Measurements from ENCODE around the gene RCAN1. TPM values are rescaled to one million over a fixed set of nuclear protein-coding genes. Genes with fewer than 3 reads are reported as not detected.
"Not testable (repeated sequence)": the region's sequence is repeated elsewhere in the genome, so short reads cannot be mapped to it uniquely, and the experiment has no call there.

RCAN1 gene
- total RNA-seq, 1 donor from 2014 or later: 13.0 TPM

DNA sequence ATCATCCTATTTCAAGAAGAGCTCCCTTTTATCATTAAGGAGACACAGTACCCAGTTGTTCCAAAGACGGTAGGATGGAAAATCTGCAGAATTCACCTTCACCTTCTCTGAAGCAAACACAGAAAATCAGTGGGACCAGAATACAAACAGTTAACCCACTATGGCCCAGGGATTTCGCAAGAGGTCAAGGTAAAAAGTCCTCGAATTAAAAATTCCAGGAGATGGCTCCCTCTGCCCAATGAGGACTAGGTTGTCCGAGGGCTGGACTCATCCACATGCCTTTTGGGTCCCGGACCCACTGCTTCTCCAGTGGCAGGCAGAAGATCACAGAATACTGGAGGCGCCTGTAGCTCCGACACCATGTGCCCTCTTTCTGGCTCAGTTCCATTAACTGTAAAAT is 42.9 kb downstream of the RCAN1 start:
- no peak overlapping the region for H3K27ac Mint-ChIP-seq (ENCODE audit: unreplicated experiment)
- peaks cover 48% of the 10 kb centered on the region for H3K4me1 Mint-ChIP-seq
- no peak for DNase-seq (ENCODE audit: low read depth, low spot score)

GRCh38 chr21:34570313-34570712 is 44.6 kb downstream of the RCAN1 start:
- peaks cover 53% of the 10 kb centered on the region for H3K4me1 Mint-ChIP-seq
- H3K36me3 Mint-ChIP-seq (ENCODE audit: low read depth): peaks cover 13% of the 10 kb centered on the region
- no peak overlapping the region for H3K27ac Mint-ChIP-seq (ENCODE audit: unreplicated experiment)
- no peak for TF ChIP-seq CTCF (conservative IDR thresholded peaks at IDR 0.05)
- H3K4me3 Mint-ChIP-seq: no peak overlapping the region
- DNase-seq (ENCODE audit: low read depth, low spot score): no peak
- H3K27me3 Mint-ChIP-seq (ENCODE audit: low read depth): no peaks in the 10 kb centered on the region
- H3K9me3 Mint-ChIP-seq: peaks cover 4% of the 10 kb centered on the region

More for the DNA sequence above, 42.9 kb downstream of the RCAN1 start:
- no peak for TF ChIP-seq CTCF (conservative IDR thresholded peaks at IDR 0.05)
- Mint-ChIP-seq H3K4me3 (no peak overlapping the region), H3K9me3 (peaks cover 4% of the 10 kb centered on the region), H3K36me3 (ENCODE audit: low read depth) (peaks cover 10% of the 10 kb centered on the region), H3K27me3 (ENCODE audit: low read depth) (no peaks in the 10 kb centered on the region)

DNA sequence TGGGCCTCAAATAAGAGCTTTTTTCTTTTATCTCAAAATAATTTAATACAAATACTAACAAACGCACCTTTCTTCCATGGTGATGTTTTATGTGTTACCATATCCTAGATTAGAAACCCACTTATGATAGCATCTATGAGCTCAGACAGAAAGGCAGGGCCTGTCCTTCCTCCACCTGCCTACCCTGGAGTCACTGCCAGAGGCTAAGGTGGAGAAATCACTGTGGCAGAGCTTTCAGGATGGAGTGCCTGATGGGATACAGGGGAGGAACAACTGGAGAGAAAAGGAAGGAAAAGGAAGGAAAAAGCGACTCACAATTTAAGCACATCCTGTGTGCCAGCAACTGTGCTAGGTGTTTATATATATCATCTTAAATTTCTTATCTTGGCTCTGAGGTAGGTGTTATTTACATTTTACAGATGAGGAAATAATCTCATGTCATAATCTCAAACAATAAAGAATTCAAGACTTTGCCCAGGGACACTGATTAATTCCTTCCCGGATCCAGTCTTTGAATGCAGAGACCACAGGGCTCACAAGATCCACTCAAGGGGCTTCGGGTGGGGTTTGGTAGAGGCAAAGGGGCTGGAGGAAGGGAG is 45.4 kb downstream of the RCAN1 start:
- Mint-ChIP-seq H3K36me3 (ENCODE audit: low read depth) (peaks cover 13% of the 10 kb centered on the region), H3K27ac (ENCODE audit: unreplicated experiment) (peak overlapping the region; percentile 95), H3K4me3 (no peak overlapping the region), H3K9me3 (peaks cover 4% of the 10 kb centered on the region), H3K27me3 (ENCODE audit: low read depth) (no peaks in the 10 kb centered on the region), H3K4me1 (peaks cover 53% of the 10 kb centered on the region)
- no peak for DNase-seq (ENCODE audit: low read depth, low spot score)
- TF ChIP-seq CTCF (conservative IDR thresholded peaks at IDR 0.05): no peak

DNA sequence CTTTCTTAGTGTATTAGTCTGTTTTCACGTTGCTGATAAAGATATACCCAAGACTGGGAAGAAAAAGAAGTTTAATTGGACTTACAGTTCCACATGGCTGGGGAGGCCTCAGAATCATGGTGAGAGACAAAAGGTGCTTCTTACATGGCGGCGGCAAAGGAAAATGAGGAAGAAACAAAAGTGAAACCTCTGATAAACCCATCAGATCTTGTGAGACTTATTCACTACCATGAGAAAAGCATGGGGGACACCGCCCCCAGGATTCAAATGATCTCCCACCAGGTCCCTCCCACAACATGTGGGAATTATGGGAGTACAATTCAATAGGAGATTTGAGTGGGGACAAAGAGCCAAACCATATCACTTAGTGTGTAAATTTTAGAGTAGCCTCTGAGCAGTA is 46.1 kb downstream of the RCAN1 start:
- Mint-ChIP-seq H3K4me1 (peaks cover 53% of the 10 kb centered on the region), H3K27ac (ENCODE audit: unreplicated experiment) (peak overlapping the region; percentile 93)
- not testable (repeated sequence) for H3K27me3 Mint-ChIP-seq (ENCODE audit: low read depth); H3K36me3 Mint-ChIP-seq (ENCODE audit: low read depth); DNase-seq (ENCODE audit: low read depth, low spot score); H3K9me3 Mint-ChIP-seq; H3K4me3 Mint-ChIP-seq

DNA sequence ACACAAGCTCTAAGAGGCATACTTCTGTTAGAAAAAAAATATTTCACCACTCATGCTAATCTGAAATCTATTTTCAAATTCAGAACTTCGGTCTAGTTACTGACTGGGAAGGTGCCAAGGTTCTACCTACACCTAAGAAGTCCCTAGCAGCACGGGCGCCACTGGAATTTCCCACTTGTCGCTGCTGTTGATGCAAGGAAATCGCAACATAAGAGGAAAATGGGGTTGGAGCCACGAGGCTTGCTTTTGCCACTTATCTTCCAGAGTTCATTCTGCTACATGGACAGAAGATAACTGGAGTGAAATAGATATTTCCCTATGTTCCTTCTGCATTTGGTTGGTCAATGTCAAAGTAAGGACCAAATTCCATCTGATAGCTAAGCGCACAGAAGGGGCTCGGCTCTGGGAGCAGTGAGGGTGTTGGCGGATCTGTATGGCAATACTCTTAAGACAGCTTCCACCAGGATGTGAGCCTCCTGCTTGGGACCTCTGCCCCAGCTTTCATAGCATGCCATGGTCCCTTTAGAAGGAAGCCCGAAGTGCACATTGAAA is 47.2 kb downstream of the RCAN1 start:
- H3K9me3 Mint-ChIP-seq: peaks cover 4% of the 10 kb centered on the region
- peak overlapping the region; percentile 36 for H3K4me3 Mint-ChIP-seq
- peak overlapping the region; percentile 93 for H3K27ac Mint-ChIP-seq (ENCODE audit: unreplicated experiment)
- peaks cover 9% of the 10 kb centered on the region for H3K36me3 Mint-ChIP-seq (ENCODE audit: low read depth)
- DNase-seq (ENCODE audit: low read depth, low spot score): no peak
- no peak for TF ChIP-seq CTCF (conservative IDR thresholded peaks at IDR 0.05)
- H3K27me3 Mint-ChIP-seq (ENCODE audit: low read depth): no peaks in the 10 kb centered on the region
- peaks cover 43% of the 10 kb centered on the region for H3K4me1 Mint-ChIP-seq

DNA sequence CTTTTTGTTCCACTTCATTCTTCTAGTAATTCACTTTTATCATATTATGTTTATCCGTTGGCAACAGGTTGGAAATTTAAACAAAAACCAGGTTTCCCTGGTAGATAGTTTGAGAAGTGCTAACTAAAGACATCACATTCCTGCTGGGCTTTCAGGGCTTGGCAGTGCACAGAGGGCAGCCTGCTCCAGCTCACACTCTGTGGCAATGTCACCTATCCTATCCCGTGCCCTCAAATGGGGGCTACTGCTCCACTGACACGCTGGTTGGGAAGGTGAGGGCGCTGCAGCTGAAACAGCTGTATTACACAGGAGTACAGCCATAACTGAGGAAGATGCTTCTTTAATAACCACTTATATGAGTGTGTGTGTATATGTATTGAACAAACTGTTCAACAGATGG is 49.7 kb downstream of the RCAN1 start:
- DNase-seq (ENCODE audit: low read depth, low spot score): no peak
- Mint-ChIP-seq H3K4me3 (no peak overlapping the region), H3K27ac (ENCODE audit: unreplicated experiment) (no peak overlapping the region), H3K36me3 (ENCODE audit: low read depth) (peaks cover 7% of the 10 kb centered on the region), H3K4me1 (peaks cover 48% of the 10 kb centered on the region), H3K9me3 (peaks cover 2% of the 10 kb centered on the region), H3K27me3 (ENCODE audit: low read depth) (no peaks in the 10 kb centered on the region)
- no peak for TF ChIP-seq CTCF (conservative IDR thresholded peaks at IDR 0.05)

- peaks cover 50% of the 10 kb centered on the region for H3K4me1 Mint-ChIP-seq
- H3K9me3 Mint-ChIP-seq; H3K27me3 Mint-ChIP-seq (ENCODE audit: low read depth); H3K27ac Mint-ChIP-seq (ENCODE audit: unreplicated experiment); DNase-seq (ENCODE audit: low read depth, low spot score); H3K36me3 Mint-ChIP-seq (ENCODE audit: low read depth); H3K4me3 Mint-ChIP-seq: not testable (repeated sequence)
Observed at GRCh38 chr21:34563370-34563769, 51.5 kb downstream of the RCAN1 start.
